GM19438 (cell line): Measurements from ENCODE around the gene LCTL.
"Not testable (repeated sequence)": the region's sequence is repeated elsewhere in the genome, so short reads cannot be mapped to it uniquely, and the experiment has no call there.

Experiments
- ATAC-seq: cut with Tn5 transposase; IDR thresholded peaks from one replicate; pipeline ENCODE4 v1.9.1; 2021; ENCODE audit warnings: low read depth; ENCODE audit not compliant: unreplicated experiment

The LCTL gene

DNA sequence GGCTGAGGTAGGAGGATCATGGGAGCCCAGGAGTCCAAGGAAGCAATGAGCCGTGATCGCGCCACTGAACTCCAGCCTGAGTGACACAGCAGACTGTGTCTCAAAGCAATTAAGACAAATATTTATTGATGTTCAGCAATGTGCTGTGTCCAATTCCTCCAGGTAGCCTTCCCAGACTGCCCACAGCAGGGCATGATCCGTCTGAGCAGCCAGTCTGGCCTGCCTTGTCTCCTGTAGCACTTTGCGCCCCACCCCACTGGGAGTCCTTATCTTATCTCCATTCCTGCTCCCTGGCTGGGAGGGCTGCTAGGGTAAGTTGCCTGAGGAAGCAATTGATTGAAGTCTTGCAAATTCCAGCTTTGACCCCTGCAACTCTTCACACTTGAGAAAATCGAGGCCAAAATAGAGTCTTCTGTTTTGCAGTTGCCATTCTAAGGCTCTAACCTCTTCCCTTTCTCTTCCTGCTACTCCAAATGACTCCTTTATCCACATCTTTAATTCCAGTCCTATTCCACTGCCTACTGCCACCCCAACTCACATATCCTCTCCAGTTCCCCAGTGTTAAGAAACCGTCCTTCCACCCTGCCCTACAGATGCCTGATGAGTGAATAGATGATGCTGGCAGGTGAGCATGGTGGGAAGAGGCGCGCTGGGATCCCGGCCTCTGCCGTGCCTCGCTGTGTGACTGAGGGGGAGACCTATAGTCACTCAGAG, 26.9 kb upstream of the LCTL start:
- ATAC-seq: no peak

DNA sequence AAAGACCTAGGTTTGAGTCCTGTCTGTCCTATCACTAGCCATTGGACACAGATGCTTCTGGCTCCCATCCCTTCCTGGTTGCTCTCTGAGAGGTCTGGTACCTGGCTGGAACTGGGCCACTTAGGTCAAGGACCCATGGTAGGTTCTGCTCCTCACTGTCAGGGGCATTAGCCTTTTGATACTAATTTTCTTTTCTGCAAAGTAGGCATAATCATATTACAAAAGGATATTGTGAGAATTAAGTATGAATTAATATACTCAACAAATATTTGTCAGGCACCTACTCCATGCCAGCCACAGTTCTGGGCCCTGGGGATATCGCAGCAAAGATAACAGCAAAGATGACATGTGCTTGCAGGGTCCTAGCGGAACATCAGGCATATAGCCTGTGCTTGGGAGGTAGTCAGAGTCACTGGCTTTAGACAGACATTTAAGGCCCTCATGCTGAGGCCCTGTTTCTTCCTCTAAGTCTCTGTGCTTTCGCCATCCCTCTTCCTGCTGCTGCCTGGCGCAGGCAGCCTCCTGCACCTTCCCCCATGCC, 25.6 kb upstream of the LCTL start:
- ATAC-seq: no peak

DNA sequence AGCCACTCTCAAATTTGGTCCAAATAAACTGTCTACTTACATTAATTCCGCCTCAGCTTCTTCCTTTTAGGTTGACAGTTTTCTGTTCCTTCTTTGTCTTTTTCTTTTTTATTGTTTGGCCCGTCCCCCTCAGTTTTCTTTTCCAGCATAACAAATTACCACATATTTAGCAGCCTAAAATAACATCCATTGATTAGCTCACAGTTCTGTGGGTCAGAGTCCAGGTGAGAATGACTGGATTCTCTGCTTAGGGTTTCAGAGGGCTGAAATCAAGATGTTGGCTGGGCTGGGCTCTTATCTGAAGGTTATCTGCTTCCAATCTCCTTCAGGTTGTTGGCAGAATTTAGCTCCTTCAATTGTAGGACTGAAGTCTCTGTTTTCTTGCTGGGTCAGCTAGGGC, 24.6 kb upstream of the LCTL start:
- no peak for ATAC-seq

DNA sequence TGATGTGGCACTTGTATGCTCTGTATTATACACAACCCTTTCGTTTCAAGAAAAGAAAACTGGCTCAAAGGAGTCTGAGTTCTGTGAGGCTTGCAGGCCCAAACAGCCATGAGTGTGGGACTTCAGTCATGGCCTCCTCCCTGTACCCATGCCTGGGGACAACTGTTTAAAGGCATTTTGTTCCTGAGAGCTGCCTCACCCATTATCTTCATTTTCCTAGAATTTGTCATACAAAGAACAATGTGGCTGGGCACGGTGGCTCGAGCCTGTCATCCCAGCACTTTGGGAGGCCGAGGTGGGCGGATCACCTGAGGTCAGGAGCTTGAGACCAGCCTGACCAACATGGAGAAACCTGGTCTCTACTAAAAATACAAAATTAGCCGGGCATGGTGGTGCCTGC, 23.6 kb upstream of the LCTL start:
- not testable (repeated sequence) for ATAC-seq

DNA sequence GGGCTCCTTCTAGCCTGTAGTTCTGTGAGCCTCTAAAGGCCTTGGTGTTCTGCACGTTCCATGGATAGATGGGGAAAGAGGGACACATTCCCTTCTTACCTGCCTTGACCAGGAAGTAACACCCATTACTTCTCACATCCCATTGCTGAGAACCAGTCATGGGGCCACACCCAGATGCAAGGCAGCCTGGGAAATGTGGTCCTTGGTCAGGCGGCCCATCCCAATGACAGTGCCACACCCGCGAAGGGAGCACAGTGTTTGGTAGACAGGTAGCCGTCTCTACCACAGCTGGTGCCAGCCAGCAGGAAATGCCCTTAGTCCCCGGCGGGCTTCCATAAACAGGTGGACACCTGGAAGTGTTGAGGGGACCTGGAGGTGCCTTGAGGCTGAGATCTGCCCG, 23.2 kb upstream of the LCTL start:
- no peak for ATAC-seq

DNA sequence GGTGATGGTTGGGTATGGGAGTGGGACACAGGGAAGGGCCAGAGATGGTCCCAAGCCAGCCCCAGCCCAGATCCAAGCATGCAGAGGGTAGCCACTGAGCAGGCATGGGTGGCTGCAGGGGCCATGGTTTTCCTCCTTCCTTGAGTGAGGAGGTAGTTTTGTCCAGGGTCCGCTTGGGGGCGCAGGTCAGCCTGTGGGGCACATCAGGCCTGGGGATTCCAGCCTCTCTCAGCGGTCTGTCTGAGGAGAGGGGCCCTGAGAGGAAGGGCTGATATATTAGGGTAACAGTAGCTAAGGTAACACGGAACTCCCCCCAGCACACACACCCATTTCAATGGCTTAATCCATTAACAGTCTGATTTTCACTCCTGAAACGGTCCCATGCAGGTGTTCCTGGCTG, 22.7 kb upstream of the LCTL start:
- ATAC-seq: no peak

DNA sequence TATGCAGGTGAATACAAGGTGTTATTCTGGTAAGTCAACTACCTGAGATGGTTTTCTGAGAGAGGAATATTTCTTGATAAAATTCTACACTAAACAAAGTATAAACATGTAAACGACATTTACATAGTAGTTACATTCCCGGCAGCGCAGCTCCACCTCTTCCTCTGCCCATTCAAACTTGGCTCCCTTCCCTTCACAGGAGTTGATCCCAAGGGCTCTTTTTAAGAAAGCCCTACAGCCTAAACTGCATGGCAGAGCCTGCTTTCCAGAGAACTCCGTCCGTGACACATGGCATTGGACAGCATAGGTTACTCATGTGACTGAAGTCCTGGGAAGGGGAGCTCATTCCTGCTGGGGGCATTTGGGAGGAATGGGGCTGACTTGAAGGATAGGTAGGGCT, 22.0 kb upstream of the LCTL start:
- ATAC-seq: no peak

DNA sequence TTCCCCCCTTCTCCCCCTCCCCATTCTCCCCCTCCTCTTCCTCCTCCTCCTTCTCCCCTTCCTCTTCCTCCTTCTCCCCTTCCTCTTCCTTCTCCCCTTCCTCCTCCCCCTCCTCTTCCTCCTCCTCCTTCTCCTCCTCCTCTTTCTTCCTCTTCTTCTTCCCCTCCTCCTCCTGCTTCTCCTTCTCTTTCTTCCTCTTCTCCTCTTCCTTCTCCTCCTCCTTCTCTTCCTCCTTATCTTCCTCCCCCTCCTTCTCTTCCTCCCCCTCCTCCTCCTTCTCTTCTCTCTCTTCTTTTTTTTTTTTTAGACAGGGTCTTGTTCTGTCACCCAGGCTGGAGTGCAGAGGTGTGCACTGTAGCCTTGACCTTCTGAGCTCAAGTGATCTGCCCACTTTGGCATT, 21.2 kb upstream of the LCTL start:
- no peak for ATAC-seq

DNA sequence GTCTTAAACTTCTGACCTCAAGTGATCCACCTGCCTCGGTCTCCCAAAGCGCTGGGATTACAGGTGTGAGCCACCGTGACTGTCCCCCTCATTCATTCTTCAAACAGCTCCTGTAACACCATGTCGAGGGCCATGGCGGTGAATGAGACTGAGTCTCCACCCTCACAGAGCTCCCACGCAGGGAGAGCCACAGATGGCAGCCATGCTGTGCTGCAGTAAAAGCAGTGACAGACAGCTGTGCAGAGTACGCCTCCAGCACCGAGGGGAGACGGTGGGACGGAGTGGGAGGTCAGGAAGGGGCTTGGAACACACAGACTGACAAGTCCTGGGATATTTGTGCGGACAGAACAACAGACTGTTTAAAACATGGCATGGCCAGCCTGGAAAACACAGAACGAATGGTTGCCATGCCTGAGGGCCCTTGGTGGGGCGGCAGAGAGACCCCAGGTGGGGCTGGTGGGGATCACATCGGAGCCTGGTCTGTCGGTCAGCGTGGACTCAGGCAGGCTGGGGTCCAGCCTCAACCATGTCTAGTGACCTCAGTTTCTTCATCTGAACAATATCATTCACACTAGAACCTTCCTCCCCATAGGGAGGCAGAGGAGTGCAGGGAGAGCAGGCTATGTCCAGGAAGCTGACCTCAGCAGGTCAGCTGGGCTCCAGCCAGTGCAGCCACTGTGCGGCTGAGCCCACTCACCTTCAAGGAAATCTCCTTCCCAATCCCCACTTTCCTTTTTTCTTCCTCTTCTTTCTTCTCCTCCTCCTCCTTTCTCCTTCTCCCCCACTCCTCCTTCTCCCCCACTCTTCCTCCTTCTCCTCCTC, 20.6 kb upstream of the LCTL start:
- no peak for ATAC-seq

DNA sequence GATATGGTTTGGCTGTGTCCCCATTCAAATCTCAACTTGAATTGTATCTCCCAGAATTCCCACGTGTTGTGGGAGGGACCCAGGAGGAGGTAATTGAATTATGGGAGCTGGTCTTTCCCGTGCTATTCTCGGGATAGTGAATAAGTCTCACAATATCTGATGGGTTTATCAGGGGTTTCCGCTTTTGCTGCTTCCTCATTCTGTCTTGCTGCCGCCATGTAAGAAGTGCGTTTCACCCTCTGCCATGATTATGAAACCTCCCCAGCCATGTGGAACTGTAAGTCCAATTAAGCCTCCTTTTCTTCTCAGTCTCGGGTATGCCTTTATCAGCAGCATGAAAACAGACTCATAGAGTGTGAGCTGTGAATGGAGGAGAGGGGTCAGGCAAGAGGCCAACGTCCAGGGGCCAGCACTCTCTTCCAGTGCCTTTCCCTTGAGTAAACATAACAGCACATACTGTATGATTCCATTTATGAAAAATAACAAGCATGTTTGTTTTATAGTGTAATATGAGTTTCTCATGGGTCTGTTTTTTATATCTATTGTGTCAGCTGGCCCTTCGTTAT, 16.3 kb upstream of the LCTL start:
- no peak for ATAC-seq

DNA sequence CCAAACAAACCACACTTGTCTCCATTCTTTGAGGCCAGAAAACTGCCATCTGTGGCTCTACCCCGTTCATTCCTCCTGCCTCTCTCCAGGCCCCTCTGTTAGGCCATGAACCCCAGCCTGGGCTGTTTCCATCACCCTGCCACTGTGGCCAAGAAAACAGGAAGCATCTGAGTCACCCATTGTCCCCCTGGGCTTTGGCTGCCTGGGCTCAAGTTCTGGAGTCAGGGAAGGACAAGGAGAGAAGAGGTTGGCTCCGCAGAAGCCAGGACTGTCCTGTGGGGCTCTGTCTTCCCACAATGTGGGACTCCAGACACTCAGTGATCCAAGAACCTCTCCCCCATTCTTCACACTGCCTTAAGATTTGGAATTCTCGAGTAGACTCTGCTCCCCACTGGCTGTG, 14.8 kb upstream of the LCTL start:
- ATAC-seq: no peak

DNA sequence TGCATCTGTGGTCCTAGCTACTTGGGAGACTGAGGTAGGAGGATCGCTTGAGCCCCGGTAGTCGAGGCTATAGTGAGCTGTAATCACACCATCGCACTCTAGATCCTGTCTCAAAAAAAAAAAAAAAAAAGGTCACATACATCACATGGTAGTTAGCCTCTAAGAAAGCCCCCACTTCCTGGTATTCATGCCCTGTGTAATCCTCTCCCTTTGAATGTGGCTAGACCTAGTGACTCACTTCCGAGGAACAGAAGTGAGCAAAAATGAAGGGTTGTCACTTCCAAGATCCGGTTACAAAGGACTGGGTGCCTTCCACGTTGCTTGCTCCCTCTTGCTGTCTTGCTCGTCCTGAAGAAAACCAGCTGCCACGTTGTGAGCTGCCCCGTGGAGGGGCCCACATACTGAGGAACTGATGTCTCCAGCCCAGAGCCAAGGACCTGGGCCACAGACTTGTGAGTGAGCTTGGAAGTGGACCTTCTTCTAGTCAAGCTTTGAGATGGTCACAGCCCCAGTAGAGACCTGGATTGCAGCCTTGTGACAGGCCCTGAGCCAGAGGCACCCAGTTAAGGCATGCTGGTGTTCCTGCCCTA, 12.6 kb upstream of the LCTL start:
- no peak for ATAC-seq

DNA sequence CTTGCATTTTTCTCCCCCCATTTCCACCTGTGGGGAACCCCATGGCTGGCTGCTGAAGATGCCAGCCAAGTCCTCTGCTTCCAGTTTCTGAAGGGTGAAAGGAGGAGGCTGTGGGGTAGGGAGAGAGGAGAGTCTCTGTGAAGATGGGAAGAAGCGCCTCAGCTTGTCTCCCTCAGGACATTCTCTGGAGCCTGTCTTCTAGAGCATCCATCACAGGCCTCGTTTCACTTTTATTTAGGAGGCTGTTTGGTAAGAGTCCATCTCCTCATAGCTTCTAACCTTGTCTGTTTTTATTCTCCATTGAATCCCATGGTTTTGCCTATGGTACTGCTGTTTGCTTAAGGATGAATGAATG, 8.8 kb upstream of the LCTL start:
- no peak for ATAC-seq

DNA sequence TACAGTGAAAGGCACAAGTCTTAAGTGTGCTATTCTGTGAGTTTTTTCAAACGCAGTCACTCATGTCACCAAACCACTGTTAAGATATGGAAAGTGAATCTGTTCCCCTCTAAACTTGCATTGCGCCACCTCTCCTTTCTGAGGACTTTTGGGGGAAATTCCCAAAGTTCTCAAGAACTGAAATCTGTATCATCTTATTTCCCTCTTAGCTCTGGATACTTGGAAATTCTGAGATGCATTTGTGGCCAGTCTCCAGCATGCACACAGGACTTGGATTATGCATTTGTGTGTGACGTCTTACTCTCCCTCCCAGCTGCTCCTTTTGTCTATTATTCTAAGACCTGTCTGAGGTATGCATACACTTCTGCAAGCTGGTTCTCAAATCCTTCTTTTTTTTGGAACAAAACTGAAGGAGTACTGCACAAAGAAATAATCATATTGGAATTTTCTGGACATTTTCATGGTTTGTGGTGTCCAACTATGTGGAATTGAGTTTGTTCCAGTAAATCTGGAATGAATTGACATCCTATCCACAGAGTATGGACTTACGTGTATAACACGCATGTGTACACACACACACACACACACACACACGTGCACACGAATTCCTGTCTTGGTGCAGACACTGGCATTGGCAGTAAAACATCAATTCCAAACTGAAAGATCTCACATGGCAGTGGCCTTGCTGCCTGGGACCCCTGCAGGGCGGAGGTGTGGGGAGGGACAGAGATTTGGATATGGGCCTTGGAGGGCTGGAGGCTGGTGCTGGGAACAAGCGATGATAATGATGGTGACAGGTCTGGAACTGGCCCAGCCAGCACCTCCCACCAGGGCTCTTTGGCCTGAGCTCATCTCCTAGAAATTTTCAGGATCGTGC, 8.2 kb upstream of the LCTL start:
- no peak for ATAC-seq

DNA sequence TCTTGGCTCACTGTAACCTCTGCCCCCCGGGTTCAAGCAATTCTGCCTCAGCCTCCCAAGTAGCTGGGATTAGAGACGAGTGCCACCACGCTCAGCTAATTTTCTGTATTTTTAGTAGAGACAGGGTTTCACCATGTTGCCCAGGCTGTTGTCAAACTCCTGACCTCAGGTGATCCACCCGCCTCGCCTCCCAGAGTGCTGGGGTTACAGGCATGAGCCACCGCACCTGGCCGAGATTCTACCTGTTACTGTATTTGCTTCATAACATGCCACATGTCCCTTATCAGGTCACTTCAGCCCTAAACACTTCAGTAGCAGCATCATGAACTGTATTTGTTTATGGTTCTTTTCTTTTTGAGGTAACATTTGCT, 7.5 kb upstream of the LCTL start:
- ATAC-seq: no peak

DNA sequence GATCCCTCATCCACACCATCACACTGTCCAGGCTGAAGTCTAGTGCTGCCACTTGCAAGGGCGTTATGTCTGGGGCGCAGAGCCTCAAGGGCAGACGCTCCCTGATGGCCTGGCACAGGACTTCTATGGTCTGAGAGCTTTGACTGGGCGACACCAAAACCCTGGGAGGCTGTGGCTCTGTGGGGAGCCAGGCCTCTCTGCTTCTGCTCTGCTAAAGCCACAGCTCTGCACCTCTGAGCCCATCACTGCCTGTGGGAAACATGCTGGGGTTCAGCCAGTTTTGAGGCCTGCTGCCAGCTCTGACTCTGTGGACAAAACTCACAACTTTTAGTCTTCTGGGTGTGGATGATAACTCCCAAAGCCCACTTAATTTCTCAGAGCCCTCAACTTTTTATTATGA, 6.3 kb upstream of the LCTL start:
- no peak for ATAC-seq

DNA sequence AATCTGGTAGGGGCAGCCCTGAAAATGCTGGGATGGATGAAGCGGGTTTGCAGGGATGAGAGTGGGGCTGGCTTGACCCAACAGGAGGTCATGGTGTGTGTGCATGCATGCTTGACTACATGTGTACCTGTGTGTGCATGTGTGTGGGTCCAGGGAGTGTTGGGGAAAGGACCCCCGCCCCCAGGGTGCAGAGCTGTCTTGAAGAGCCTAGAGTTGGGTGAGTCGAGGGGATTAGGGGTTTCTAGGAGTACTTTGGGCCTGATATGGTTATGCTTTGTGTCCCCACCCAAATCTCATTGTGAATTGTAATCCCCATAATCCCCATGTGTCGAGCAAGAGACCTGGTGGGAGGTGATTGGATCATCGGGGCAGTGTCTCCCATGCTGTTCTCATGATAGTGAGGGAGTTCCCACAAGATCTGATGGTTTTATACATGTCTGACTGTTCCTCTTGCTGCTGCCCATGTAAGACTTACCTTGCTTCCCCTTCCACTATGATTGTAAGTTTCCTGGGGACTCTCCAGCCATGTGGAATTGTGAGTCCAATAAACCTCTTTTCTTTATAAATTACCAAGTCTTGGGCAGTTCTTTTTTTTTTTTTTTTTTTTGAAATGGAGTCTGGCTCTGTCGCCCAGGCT, 5.2 kb upstream of the LCTL start:
- ATAC-seq: no peak

DNA sequence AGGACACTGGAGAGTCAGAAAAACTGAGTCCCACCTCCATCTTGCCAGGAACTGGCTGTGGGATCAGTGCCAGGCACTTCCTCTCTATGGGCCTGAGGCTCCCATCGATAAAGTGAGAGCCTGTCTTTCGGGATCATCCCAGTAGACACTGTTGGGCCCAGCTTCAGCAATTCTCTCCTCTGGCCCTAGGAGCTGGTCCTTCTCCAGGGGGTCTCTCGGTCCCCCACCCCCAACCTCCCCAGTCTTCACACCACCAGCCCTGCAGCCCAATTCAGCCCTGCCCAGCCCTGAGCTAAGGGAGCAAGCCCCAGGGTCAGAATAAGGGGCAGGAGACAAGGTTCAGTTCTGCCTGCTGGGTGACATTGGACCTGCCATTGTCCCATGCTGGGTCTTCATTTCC, 4.5 kb upstream of the LCTL start:
- no peak for ATAC-seq

DNA sequence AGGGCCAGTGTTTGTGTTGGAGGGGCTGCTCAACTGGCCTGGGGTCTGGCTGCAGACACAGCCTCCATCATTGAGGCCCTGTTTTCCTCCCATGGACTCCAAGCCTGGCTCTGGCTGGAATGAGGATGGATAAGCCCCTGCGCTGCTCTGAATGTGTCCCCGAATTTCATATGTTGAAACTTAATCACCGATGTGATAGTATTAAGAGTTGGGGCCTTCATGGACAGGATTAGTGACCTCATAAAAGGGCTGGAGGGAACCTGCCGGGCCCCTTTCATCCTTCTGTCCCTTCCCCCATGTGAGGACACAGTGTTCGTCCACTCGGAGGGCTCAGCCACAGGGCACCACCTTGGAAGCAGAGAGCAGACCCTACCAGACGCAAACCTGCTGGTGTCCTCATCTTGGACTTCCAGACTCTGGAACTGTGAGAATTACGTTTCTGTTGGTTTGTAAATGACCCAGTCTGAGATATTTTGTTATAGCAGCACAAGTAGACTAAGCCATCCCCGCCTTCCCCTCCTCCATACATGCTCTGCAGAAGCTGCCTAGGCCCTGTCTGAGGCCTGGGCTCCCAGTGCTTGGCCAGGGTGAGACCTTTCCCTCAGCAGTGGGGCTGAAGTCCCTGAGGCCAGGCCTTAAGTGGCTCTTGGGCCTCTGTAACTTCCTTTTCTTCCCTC, 3.8 kb upstream of the LCTL start:
- ATAC-seq: no peak
